Prostate gland (tissue), 2 donors: ENCODE results near the gene ATXN1. TPM values are rescaled to one million over a fixed set of nuclear protein-coding genes. Genes with fewer than 3 reads are reported as not detected.

Experiments used
- DNase-seq: peaks from one replicate; pipeline ENCODE4 v3.0.0-alpha.2; 2019; ENCODE audit warnings: low spot score
- H3K27ac ChIP-seq, 2 donors: fragments of 200-600 bp; sonication (generic); 2 replicates each; pipeline ENCODE4 v1.5.1; 2017 to 2019
- H3K27me3 ChIP-seq: fragments of 200-600 bp; sonication (generic); replicated peaks from 2 replicates; pipeline ENCODE4 v1.5.1; 2019; ENCODE audit not compliant: insufficient read depth
- H3K36me3 ChIP-seq, 2 donors: fragments of 200-600 bp; sonication (generic); 1 replicate in 1 of 2; 2 replicates in 1 of 2; pipeline versions ENCODE4 v1.5.1 to v1.8.1; 2017 to 2019
- H3K4me1 ChIP-seq: fragments of 200-600 bp; sonication (generic); replicated peaks from 2 replicates; pipeline ENCODE4 v1.5.1; 2019
- H3K4me3 ChIP-seq, 2 donors: fragments of 200-600 bp; sonication (generic); 2 replicates each; pipeline ENCODE4 v1.5.1; 2017 to 2019
- H3K9me3 ChIP-seq: fragments of 200-600 bp; sonication (generic); 2 replicates; pipeline ENCODE4 v1.5.1; 2017
- POLR2A ChIP-seq: fragments of 450-650 bp; IDR thresholded peaks from one replicate; pipeline ENCODE4 v1.6.1; 2016; ENCODE audit warnings: antibody characterized with exemption, mild to moderate bottlenecking
- POLR2AphosphoS5 ChIP-seq: sonication (generic); formaldehyde crosslinking; IDR thresholded peaks from one replicate; pipeline ENCODE4 v1.6.1; 2017; ENCODE audit warnings: antibody characterized with exemption
- WGBS: methylation state at CpG from one replicate; pipeline ENCODE4 v1.1.5; 2018; 5-methylcytosine and 5-hydroxymethylcytosine counted together
- intact Hi-C: fragments of 100-400 bp; cut with DNase I; formaldehyde crosslinking; loops from one replicate; pipeline ENCODE4 v1.14.2; 2022
- total RNA-seq, 2 donors: library from RNA; depleted of rRNA; stranded (reverse); fragments of >200 nt; gene quantifications; one replicate each; pipeline ENCODE4 v1.1.0, GENCODE V29; 2016
- TF ChIP-seq, protein P1 (sequence below), 4 experiments: fragments of 200-600 bp in 2 of 4; fragments of 450-650 bp in 2 of 4; sonication (generic) in 2 of 4; IDR thresholded peaks; 1 replicate in 3 of 4; 2 replicates in 1 of 4; pipeline ENCODE4 v1.5.1; 2016 to 2019; ENCODE audit warnings: antibody characterized with exemption in 4 of 4, mild to moderate bottlenecking in 2 of 4, moderate library complexity in 2 of 4

Gene ATXN1
- total RNA-seq, 2 donors from 2014 or later: 28.5 to 89.0 TPM

DNA sequence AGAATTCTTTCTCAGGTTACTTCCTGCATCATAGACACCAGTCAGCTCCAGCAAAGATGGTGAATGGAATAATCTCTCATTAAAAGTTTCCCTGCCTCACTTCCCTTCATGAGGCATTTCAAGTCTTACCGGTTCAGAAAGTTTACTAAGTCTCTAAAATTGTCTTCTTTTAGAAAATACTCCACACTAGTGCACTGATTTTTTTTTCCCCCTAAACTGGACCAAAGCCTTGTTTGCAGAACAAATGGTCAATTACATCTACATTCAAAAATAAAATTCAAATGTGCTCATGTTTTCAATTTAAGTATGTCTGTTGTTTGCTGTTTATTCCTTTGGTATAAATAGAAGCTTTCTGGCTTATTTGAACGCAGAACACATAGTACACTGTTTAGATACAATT lies 411.7 kb downstream of the ATXN1 start:
- no peaks in the 10 kb centered on the region for H3K4me1 ChIP-seq
- no peak for DNase-seq
- H3K4me3 ChIP-seq: no peak overlapping the region
- no peaks in the 10 kb centered on the region for H3K36me3 ChIP-seq
- no peak overlapping the region for H3K27ac ChIP-seq
- H3K27me3 ChIP-seq: no peaks in the 10 kb centered on the region
- intact Hi-C loops: no loop called here
- H3K9me3 ChIP-seq: no peaks in the 10 kb centered on the region
- 53% methylated on average over 2 of the region's 2 CpGs for WGBS
- no peak for TF ChIP-seq POLR2AphosphoS5
- no peak for TF ChIP-seq POLR2A
- TF ChIP-seq, protein P1, sequence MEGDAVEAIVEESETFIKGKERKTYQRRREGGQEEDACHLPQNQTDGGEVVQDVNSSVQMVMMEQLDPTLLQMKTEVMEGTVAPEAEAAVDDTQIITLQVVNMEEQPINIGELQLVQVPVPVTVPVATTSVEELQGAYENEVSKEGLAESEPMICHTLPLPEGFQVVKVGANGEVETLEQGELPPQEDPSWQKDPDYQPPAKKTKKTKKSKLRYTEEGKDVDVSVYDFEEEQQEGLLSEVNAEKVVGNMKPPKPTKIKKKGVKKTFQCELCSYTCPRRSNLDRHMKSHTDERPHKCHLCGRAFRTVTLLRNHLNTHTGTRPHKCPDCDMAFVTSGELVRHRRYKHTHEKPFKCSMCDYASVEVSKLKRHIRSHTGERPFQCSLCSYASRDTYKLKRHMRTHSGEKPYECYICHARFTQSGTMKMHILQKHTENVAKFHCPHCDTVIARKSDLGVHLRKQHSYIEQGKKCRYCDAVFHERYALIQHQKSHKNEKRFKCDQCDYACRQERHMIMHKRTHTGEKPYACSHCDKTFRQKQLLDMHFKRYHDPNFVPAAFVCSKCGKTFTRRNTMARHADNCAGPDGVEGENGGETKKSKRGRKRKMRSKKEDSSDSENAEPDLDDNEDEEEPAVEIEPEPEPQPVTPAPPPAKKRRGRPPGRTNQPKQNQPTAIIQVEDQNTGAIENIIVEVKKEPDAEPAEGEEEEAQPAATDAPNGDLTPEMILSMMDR (IDR thresholded peaks at IDR 0.05): no peak

DNA sequence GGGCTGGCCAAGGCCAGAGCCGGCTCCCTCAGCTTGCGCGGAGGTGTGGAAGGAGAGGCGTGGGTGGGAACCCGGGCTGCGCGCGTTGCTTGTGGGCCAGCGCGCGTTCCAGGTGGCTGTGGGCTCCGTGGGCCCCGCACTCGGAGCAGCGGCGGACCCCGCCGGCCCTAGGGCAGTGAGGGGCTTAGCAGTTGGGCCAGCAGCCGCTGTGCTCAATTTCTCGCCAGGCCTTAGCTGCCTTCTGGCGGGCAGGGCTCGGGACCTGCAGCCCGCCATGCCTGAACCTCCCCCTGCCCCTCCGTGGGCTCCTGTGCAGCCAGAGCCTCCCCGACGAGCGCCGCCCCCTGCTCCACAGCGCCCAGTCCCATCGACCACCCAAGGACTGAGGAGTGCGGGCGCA lies 414.4 kb downstream of the ATXN1 start:
- no peak for DNase-seq
- WGBS: 96% methylated on average over 26 of the region's 32 CpGs
- Histone ChIP-seq H3K27me3 (no peaks in the 10 kb centered on the region), H3K27ac (no peak overlapping the region), H3K36me3 (no peaks in the 10 kb centered on the region), H3K4me3 (no peak overlapping the region), H3K9me3 (no peaks in the 10 kb centered on the region), H3K4me1 (no peaks in the 10 kb centered on the region)
- TF ChIP-seq, protein P1 (IDR thresholded peaks at IDR 0.05): no peak
- TF ChIP-seq POLR2AphosphoS5: no peak
- TF ChIP-seq POLR2A: no peak
- intact Hi-C loops: no loop called here

DNA sequence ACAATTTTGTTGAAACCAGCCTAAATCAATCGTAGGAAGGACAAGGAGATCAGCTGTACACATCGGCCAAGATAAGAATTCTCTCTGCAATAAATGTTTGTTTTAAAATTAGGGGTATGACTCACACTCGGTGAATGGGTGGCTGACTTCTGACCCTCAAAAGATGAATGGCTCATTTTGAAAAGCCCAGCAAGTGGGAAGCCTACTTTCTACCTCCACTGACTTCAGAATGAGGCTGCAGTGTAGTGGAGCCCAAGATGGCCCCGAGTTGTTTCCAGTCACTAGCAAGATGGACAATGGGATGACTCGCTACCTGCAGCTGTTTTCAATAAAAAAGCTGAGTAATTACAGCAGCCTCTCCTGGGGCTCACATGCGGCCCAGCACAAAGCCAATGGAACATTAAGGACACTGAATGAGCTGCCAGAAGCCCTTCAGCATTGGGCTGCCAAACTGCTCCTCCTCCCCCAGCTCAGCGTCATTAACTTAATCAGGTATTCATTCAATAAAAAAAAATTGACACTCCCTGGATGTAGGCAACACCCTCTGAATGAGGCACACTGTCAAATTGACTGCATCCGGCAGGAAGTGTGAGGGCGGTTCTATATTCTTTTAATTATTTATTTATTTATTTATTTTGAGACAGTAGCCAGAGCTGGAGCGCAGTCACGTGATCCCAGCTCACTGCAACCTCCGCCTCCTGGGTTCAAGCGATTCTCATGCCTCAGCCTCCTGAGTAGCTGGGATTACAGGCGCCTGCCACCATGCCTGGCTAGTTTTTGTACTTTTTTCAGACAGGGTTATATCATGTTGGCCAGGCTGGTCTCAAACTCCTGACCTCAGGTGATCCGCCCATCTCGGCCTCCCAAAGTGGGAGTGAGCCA lies 415.6 kb downstream of the ATXN1 start:
- DNase-seq: no peak
- H3K27me3 ChIP-seq: no peaks in the 10 kb centered on the region
- WGBS: 63% methylated on average over 16 of the region's 16 CpGs
- H3K9me3 ChIP-seq: no peaks in the 10 kb centered on the region
- no peaks in the 10 kb centered on the region for H3K4me1 ChIP-seq
- no peak overlapping the region for H3K4me3 ChIP-seq
- H3K27ac ChIP-seq: peak overlapping the region in 1 of 2 donors; percentile 17
- no peaks in the 10 kb centered on the region for H3K36me3 ChIP-seq
- intact Hi-C loops: no loop called here
- TF ChIP-seq, protein P1 (IDR thresholded peaks at IDR 0.05): no peak
- TF ChIP-seq POLR2A (no peak), POLR2AphosphoS5 (peak; percentile 7)

DNA sequence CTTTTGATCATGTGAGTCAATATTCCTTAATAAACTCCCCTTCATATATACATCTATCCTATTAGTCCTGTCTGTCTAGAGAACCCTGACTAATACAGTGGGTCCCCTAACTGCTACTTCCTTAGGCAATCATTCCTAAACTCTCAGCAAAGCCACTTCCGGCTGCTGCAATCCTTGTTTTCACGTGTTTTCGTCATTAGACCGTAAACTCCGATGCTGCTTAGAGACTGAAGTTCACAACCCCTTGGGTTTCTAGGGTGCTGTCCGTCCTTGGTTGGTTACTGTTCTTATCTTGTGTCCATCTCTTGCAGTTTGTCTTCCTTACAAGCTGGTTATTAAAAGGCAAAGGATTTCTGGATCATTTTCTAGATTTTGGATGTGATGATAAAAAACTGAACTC lies 416.5 kb downstream of the ATXN1 start:
- no peaks in the 10 kb centered on the region for H3K27me3 ChIP-seq
- no peaks in the 10 kb centered on the region for H3K36me3 ChIP-seq
- H3K4me3 ChIP-seq: no peak overlapping the region
- intact Hi-C loops: no loop called here
- no peaks in the 10 kb centered on the region for H3K9me3 ChIP-seq
- 34% methylated on average over 6 of the region's 6 CpGs for WGBS
- DNase-seq: no peak
- TF ChIP-seq, protein P1 (IDR thresholded peaks at IDR 0.05): no peak
- no peak for TF ChIP-seq POLR2A
- no peak for TF ChIP-seq POLR2AphosphoS5
- H3K4me1 ChIP-seq: no peaks in the 10 kb centered on the region
- H3K27ac ChIP-seq: peak overlapping the region in 1 of 2 donors; percentile 17

DNA sequence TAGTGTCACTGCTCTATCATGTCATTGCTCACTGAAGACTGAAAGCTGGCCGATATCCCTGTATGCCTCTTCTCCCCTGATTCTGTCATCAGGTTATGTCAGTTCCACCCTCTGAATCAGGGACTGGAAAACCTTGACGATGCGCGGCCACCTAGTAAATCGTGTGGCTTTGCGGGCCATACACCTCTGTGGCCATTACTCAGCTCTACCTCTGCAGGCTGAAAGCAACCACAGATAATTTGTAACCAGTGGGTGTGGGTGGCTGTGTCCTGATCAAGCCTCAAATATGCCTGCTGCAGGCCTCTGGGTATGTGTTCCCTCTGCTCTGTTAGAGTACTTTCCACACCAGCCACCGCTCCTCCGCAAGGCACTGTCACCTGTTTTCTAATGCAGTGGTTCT lies 417.7 kb downstream of the ATXN1 start:
- Histone ChIP-seq H3K27ac (no peak overlapping the region), H3K9me3 (no peaks in the 10 kb centered on the region), H3K4me1 (no peaks in the 10 kb centered on the region), H3K4me3 (no peak overlapping the region), H3K27me3 (no peaks in the 10 kb centered on the region), H3K36me3 (no peaks in the 10 kb centered on the region)
- DNase-seq: no peak
- 96% methylated on average over 8 of the region's 8 CpGs for WGBS
- intact Hi-C loops: no loop called here
- TF ChIP-seq POLR2AphosphoS5 (no peak), POLR2A (no peak)
- TF ChIP-seq, protein P1 (IDR thresholded peaks at IDR 0.05): no peak
